Measurements from ENCODE around the gene COLGALT1.

COLGALT1 gene

DNA sequence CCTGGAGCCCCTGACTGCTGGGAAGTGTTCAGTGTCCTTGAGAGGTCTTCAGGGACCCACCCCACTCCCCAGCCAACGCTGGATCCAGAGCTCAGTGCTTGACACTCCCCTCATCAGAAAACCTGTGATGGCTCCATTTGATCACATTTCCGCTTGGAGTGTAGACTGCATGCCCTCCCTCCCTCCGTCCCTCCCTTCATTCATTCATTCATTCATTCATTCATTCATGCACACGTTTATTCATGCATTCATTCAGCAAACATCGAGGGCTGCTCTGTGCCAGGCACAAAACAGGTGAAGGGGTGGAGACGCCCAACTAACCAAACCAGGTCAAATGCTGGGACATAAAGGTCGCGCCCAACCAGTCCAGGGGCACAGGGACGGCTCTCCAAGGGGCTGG is 30.3 kb upstream of the COLGALT1 start:
- DNase-seq (no peak), ATAC-seq (no peak)
- H3K9me3 Mint-ChIP-seq: peaks cover 5% of the 10 kb centered on the region
- H3K36me3 Mint-ChIP-seq (ENCODE audit: low read depth): peaks cover 5% of the 10 kb centered on the region
- H3K4me1 Mint-ChIP-seq: peaks cover 44% of the 10 kb centered on the region
- H3K4me3 Mint-ChIP-seq: no peak overlapping the region
- H3K27ac Mint-ChIP-seq: no peak overlapping the region
- H3K27me3 Mint-ChIP-seq: no peaks in the 10 kb centered on the region

GRCh38 chr19:17526922-17527321 is 28.5 kb upstream of the COLGALT1 start:
- peak overlapping the region; percentile 32 for H3K4me3 Mint-ChIP-seq
- DNase-seq (peak; percentile 50), ATAC-seq (peak; percentile 41)
- peaks cover 3% of the 10 kb centered on the region for H3K36me3 Mint-ChIP-seq (ENCODE audit: low read depth)
- H3K4me1 Mint-ChIP-seq: peaks cover 49% of the 10 kb centered on the region
- peaks cover 5% of the 10 kb centered on the region for H3K9me3 Mint-ChIP-seq
- H3K27ac Mint-ChIP-seq: no peak overlapping the region
- H3K27me3 Mint-ChIP-seq: no peaks in the 10 kb centered on the region

GRCh38 chr19:17527326-17527725 is 28.1 kb upstream of the COLGALT1 start:
- peak overlapping the region; percentile 32 for H3K4me3 Mint-ChIP-seq
- ATAC-seq (no peak), DNase-seq (no peak)
- no peaks in the 10 kb centered on the region for H3K27me3 Mint-ChIP-seq
- H3K36me3 Mint-ChIP-seq (ENCODE audit: low read depth): peaks cover 3% of the 10 kb centered on the region
- H3K9me3 Mint-ChIP-seq: peaks cover 5% of the 10 kb centered on the region
- H3K27ac Mint-ChIP-seq: no peak overlapping the region
- peaks cover 49% of the 10 kb centered on the region for H3K4me1 Mint-ChIP-seq

DNA sequence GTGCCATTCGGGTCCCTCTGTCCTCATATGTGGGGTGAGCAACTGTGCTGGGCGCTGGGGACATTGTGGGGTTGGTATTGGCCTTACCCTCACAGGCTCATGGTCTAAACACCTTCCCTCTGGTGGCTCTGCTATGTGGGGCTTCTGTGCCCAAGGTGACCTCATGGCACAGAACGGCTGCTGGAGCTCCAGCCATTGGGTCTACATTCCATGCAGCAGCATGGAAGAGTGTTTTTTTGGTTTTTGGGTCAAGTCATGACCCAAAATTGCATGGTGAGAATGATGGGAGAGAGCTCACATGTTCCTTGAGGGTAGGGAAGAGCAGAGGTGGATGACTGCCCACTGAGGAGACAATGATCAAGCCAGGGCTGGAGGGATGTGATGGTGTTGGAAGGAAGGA is 26.8 kb upstream of the COLGALT1 start:
- Mint-ChIP-seq H3K4me3 (no peak overlapping the region), H3K9me3 (peaks cover 5% of the 10 kb centered on the region), H3K27ac (no peak overlapping the region), H3K36me3 (ENCODE audit: low read depth) (no peaks in the 10 kb centered on the region), H3K4me1 (peaks cover 36% of the 10 kb centered on the region), H3K27me3 (no peaks in the 10 kb centered on the region)
- DNase-seq (no peak), ATAC-seq (no peak)

- Mint-ChIP-seq H3K4me3 (no peak overlapping the region), H3K4me1 (peaks cover 29% of the 10 kb centered on the region), H3K36me3 (ENCODE audit: low read depth) (no peaks in the 10 kb centered on the region), H3K27me3 (no peaks in the 10 kb centered on the region), H3K27ac (no peak overlapping the region), H3K9me3 (peaks cover 5% of the 10 kb centered on the region)
- ATAC-seq (no peak), DNase-seq (no peak)
Observed at GRCh38 chr19:17529239-17530158, 25.9 kb upstream of the COLGALT1 start.

- Mint-ChIP-seq H3K4me1 (peaks cover 19% of the 10 kb centered on the region), H3K27me3 (no peaks in the 10 kb centered on the region), H3K4me3 (no peak overlapping the region), H3K27ac (no peak overlapping the region), H3K36me3 (ENCODE audit: low read depth) (no peaks in the 10 kb centered on the region), H3K9me3 (peaks cover 5% of the 10 kb centered on the region)
- ATAC-seq (no peak), DNase-seq (no peak)
Observed at GRCh38 chr19:17530586-17530985, 24.9 kb upstream of the COLGALT1 start.

DNA sequence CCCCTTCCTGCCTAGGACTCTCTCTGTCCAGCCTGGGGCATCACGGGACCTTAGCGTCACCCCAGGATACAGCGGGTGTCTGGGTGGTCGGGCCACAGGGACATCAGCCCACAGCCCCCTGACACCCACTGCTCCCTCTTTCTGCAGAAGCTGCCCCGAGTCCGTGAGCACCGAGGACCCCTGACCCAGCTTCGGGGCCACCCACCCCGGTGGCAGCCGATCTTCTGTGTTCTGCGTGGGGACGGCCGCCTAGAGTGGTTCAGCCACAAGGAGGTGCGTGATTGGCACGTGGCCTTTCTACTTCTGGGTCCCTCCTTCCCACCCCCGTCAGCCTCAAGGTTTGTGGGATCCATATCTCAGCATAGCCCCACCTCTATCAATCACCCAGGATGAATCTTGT is 23.3 kb upstream of the COLGALT1 start:
- DNase-seq: no peak
- no peaks in the 10 kb centered on the region for H3K27me3 Mint-ChIP-seq
- H3K27ac Mint-ChIP-seq: no peak overlapping the region
- H3K4me3 Mint-ChIP-seq: no peak overlapping the region
- ATAC-seq: no peak
- H3K4me1 Mint-ChIP-seq: peaks cover 6% of the 10 kb centered on the region
- H3K36me3 Mint-ChIP-seq (ENCODE audit: low read depth): no peaks in the 10 kb centered on the region
- H3K9me3 Mint-ChIP-seq: peaks cover 5% of the 10 kb centered on the region

- DNase-seq (no peak), ATAC-seq (no peak)
- H3K9me3 Mint-ChIP-seq: peaks cover 5% of the 10 kb centered on the region
- H3K27ac Mint-ChIP-seq: no peak overlapping the region
- no peaks in the 10 kb centered on the region for H3K36me3 Mint-ChIP-seq (ENCODE audit: low read depth)
- peaks cover 6% of the 10 kb centered on the region for H3K4me1 Mint-ChIP-seq
- no peaks in the 10 kb centered on the region for H3K27me3 Mint-ChIP-seq
- no peak overlapping the region for H3K4me3 Mint-ChIP-seq
Observed at GRCh38 chr19:17532557-17532956, 22.9 kb upstream of the COLGALT1 start.

DNA sequence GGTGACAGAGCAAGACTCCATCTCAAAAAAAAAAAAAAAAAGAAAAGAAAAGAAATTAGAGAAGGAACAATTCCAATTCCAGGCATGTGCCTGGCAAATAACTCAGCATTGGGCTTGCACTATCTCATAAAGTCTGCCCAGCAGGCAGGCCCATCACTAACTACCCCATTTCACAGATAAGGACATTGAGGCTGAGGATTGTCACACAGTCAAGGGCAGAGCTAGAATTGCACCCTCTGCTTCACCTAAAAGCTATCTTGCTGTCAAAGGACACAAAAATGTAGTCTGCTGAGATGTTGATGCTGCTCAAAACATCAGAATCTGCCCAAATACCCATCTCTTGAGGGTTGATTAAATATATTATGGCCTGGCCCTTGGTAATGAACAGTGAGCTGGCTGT is 20.7 kb upstream of the COLGALT1 start:
- Mint-ChIP-seq H3K27me3 (peaks cover 4% of the 10 kb centered on the region), H3K27ac (no peak overlapping the region), H3K36me3 (ENCODE audit: low read depth) (no peaks in the 10 kb centered on the region), H3K4me3 (no peak overlapping the region), H3K4me1 (peaks cover 18% of the 10 kb centered on the region), H3K9me3 (no peaks in the 10 kb centered on the region)
- ATAC-seq (no peak), DNase-seq (no peak)

- peaks cover 11% of the 10 kb centered on the region for H3K4me1 Mint-ChIP-seq
Observed at GRCh38 chr19:17536955-17537354, 18.5 kb upstream of the COLGALT1 start.

GRCh38 chr19:17538684-17539237 is 16.7 kb upstream of the COLGALT1 start:
- no peak overlapping the region for H3K27ac Mint-ChIP-seq
- DNase-seq: no peak
- no peaks in the 10 kb centered on the region for H3K36me3 Mint-ChIP-seq (ENCODE audit: low read depth)

More at GRCh38 chr19:17536955-17537354, 18.5 kb upstream of the COLGALT1 start:
- no peaks in the 10 kb centered on the region for H3K9me3 Mint-ChIP-seq
- ATAC-seq (no peak), DNase-seq (no peak)
- peaks cover 5% of the 10 kb centered on the region for H3K27me3 Mint-ChIP-seq
- H3K27ac Mint-ChIP-seq: no peak overlapping the region
- H3K36me3 Mint-ChIP-seq (ENCODE audit: low read depth): no peaks in the 10 kb centered on the region
- no peak overlapping the region for H3K4me3 Mint-ChIP-seq

GRCh38 chr19:17539238-17540117 is 16.0 kb upstream of the COLGALT1 start:
- peaks cover 11% of the 10 kb centered on the region for H3K4me1 Mint-ChIP-seq
- peak; percentile 85 for ATAC-seq
- no peaks in the 10 kb centered on the region for H3K9me3 Mint-ChIP-seq
- no peaks in the 10 kb centered on the region for H3K36me3 Mint-ChIP-seq (ENCODE audit: low read depth)
- DNase-seq: peak; percentile 98
- H3K27ac Mint-ChIP-seq: no peak overlapping the region
- H3K27me3 Mint-ChIP-seq: peaks cover 5% of the 10 kb centered on the region
- H3K4me3 Mint-ChIP-seq: peak overlapping the region; percentile 74

More at GRCh38 chr19:17538684-17539237, 16.7 kb upstream of the COLGALT1 start:
- H3K9me3 Mint-ChIP-seq: no peaks in the 10 kb centered on the region
- H3K4me3 Mint-ChIP-seq: peak overlapping the region; percentile 62
- ATAC-seq: peak; percentile 12
- H3K4me1 Mint-ChIP-seq: peaks cover 11% of the 10 kb centered on the region
- H3K27me3 Mint-ChIP-seq: peaks cover 5% of the 10 kb centered on the region

GRCh38 chr19:17540174-17540573 is 15.3 kb upstream of the COLGALT1 start:
- Mint-ChIP-seq H3K4me1 (peaks cover 11% of the 10 kb centered on the region), H3K36me3 (ENCODE audit: low read depth) (no peaks in the 10 kb centered on the region), H3K4me3 (no peak overlapping the region), H3K9me3 (no peaks in the 10 kb centered on the region), H3K27ac (no peak overlapping the region), H3K27me3 (peaks cover 5% of the 10 kb centered on the region)
- no peak for ATAC-seq
- no peak for DNase-seq

GRCh38 chr19:17541184-17541759 is 14.2 kb upstream of the COLGALT1 start:
- ATAC-seq: no peak
- Mint-ChIP-seq H3K4me3 (no peak overlapping the region), H3K36me3 (ENCODE audit: low read depth) (no peaks in the 10 kb centered on the region), H3K9me3 (no peaks in the 10 kb centered on the region), H3K4me1 (peaks cover 11% of the 10 kb centered on the region), H3K27ac (no peak overlapping the region), H3K27me3 (peaks cover 5% of the 10 kb centered on the region)
- DNase-seq: no peak
